Measurements from ENCODE around the gene TRIO.

The TRIO gene

GRCh38 chr5:14359069-14360043 lies 216.2 kb downstream of the TRIO start:
- DNase-seq (ENCODE audit: low read depth, low spot score), result no peak
- H3K27ac ChIP-seq, result no peak overlapping the region

GRCh38 chr5:14362491-14362890 lies 219.3 kb downstream of the TRIO start:
- H3K27ac ChIP-seq, result no peak overlapping the region
- DNase-seq (ENCODE audit: low read depth, low spot score), result no peak

- no peak for DNase-seq (ENCODE audit: low read depth, low spot score)
- no peak overlapping the region for H3K27ac ChIP-seq
These were observed 221.0 kb downstream of the TRIO start for GRCh38 chr5:14364096-14364495.

GRCh38 chr5:14364576-14365472 lies 221.7 kb downstream of the TRIO start:
- DNase-seq (ENCODE audit: low read depth, low spot score), result no peak
- H3K27ac ChIP-seq, result no peak overlapping the region

- peak overlapping the region; percentile 6 for H3K27ac ChIP-seq
These were observed 222.8 kb downstream of the TRIO start for GRCh38 chr5:14365831-14366430.

GRCh38 chr5:14366763-14367162 lies 223.6 kb downstream of the TRIO start:
- no peak for DNase-seq (ENCODE audit: low read depth, low spot score)
- H3K27ac ChIP-seq, result no peak overlapping the region

More at GRCh38 chr5:14365831-14366430, 222.8 kb downstream of the TRIO start:
- DNase-seq (ENCODE audit: low read depth, low spot score), result no peak

- no peak overlapping the region for H3K27ac ChIP-seq
- DNase-seq (ENCODE audit: low read depth, low spot score), result no peak
These were observed 224.2 kb downstream of the TRIO start for GRCh38 chr5:14367364-14367763.

GRCh38 chr5:14369780-14370179 lies 226.6 kb downstream of the TRIO start:
- H3K27ac ChIP-seq, result no peak overlapping the region
- no peak for DNase-seq (ENCODE audit: low read depth, low spot score)

- DNase-seq (ENCODE audit: low read depth, low spot score), result no peak
- no peak overlapping the region for H3K27ac ChIP-seq
These were observed 227.2 kb downstream of the TRIO start for GRCh38 chr5:14370386-14370785.

GRCh38 chr5:14373685-14374084 lies 230.5 kb downstream of the TRIO start:
- peak overlapping the region; percentile 25 for H3K27ac ChIP-seq
- DNase-seq (ENCODE audit: low read depth, low spot score), result no peak

GRCh38 chr5:14374100-14374499 lies 231.0 kb downstream of the TRIO start:
- DNase-seq (ENCODE audit: low read depth, low spot score), result peak; percentile 16

GRCh38 chr5:14376789-14377188 lies 233.6 kb downstream of the TRIO start:
- no peak for DNase-seq (ENCODE audit: low read depth, low spot score)
- no peak overlapping the region for H3K27ac ChIP-seq

More at GRCh38 chr5:14374100-14374499, 231.0 kb downstream of the TRIO start:
- H3K27ac ChIP-seq, result peak overlapping the region; percentile 25

GRCh38 chr5:14379739-14380497 lies 236.8 kb downstream of the TRIO start:
- DNase-seq (ENCODE audit: low read depth, low spot score), result no peak
- H3K27ac ChIP-seq, result no peak overlapping the region

- no peak overlapping the region for H3K27ac ChIP-seq
- DNase-seq (ENCODE audit: low read depth, low spot score), result no peak
These were observed 237.6 kb downstream of the TRIO start for GRCh38 chr5:14380712-14381111.

- H3K27ac ChIP-seq, result no peak overlapping the region
- no peak for DNase-seq (ENCODE audit: low read depth, low spot score)
These were observed 239.5 kb downstream of the TRIO start for GRCh38 chr5:14382640-14383039.

GRCh38 chr5:14383923-14384322 lies 240.8 kb downstream of the TRIO start:
- no peak for DNase-seq (ENCODE audit: low read depth, low spot score)
- no peak overlapping the region for H3K27ac ChIP-seq

- no peak for DNase-seq (ENCODE audit: low read depth, low spot score)
- H3K27ac ChIP-seq, result no peak overlapping the region
These were observed 241.9 kb downstream of the TRIO start for GRCh38 chr5:14385019-14385418.

GRCh38 chr5:14386884-14387624 lies 243.9 kb downstream of the TRIO start:
- no peak overlapping the region for H3K27ac ChIP-seq
- DNase-seq (ENCODE audit: low read depth, low spot score), result no peak

- no peak overlapping the region for H3K27ac ChIP-seq
These were observed 245.6 kb downstream of the TRIO start for GRCh38 chr5:14388741-14389140.

More at GRCh38 chr5:14388741-14389140, 245.6 kb downstream of the TRIO start:
- no peak for DNase-seq (ENCODE audit: low read depth, low spot score)
